ENCODE measurements around the gene GAGE13.

- TF ChIP-seq CTCF (IDR thresholded peaks at IDR 0.05) (no peak), POLR2A (IDR thresholded peaks at IDR 0.05) (no peak)
Measured at GRCh38 chrX:49309401-49309981, 21.9 kb upstream of the GAGE13 start.

All from body of pancreas (tissue), 4 donors.